Loucy (cell line): ENCODE data around the gene FGFBP1.

Experiments used
- EZH2phosphoT487 ChIP-seq: fragments of 200-600 bp; IDR thresholded peaks from 2 replicates; pipeline ENCODE4 v1.6.1; 2018; ENCODE audit warnings: antibody characterized with exemption, mild to moderate bottlenecking, moderate library complexity, borderline replicate concordance
- TF ChIP-seq, protein P1 (sequence below): fragments of 200-600 bp; sonication (generic); conservative IDR thresholded peaks from 2 replicates; pipeline ENCODE4 v1.5.1; 2014; ENCODE audit warnings: mild to moderate bottlenecking, antibody characterized with exemption, low read length

GRCh38 chr4:15912961-15913630, 25.4 kb downstream of the FGFBP1 start:
- TF ChIP-seq, protein P1, sequence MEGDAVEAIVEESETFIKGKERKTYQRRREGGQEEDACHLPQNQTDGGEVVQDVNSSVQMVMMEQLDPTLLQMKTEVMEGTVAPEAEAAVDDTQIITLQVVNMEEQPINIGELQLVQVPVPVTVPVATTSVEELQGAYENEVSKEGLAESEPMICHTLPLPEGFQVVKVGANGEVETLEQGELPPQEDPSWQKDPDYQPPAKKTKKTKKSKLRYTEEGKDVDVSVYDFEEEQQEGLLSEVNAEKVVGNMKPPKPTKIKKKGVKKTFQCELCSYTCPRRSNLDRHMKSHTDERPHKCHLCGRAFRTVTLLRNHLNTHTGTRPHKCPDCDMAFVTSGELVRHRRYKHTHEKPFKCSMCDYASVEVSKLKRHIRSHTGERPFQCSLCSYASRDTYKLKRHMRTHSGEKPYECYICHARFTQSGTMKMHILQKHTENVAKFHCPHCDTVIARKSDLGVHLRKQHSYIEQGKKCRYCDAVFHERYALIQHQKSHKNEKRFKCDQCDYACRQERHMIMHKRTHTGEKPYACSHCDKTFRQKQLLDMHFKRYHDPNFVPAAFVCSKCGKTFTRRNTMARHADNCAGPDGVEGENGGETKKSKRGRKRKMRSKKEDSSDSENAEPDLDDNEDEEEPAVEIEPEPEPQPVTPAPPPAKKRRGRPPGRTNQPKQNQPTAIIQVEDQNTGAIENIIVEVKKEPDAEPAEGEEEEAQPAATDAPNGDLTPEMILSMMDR = no peak
- no peak for TF ChIP-seq EZH2phosphoT487
